Left lung (tissue), 10 donors: ENCODE data around the gene PCTP. TPM values are rescaled to one million over a fixed set of nuclear protein-coding genes. Genes with fewer than 3 reads are reported as not detected.

Experiments used
- ATAC-seq: fragments of 200-7000 bp; cut with Tn5 transposase; one replicate; pipeline ENCODE4 v1.9.1; 2020; ENCODE audit warnings: moderate library complexity
- DNase-seq, 4 donors: peaks; one replicate each; pipeline ENCODE4 v3.0.0-alpha.2; 2013 to 2020
- H3K27ac ChIP-seq, 2 donors: fragments of 200-600 bp; sonication (generic) in 1 of 2; one replicate each; pipeline versions ENCODE4 v1.5.0 to v1.8.0; 2020 to 2021
- H3K27me3 ChIP-seq, 2 donors: fragments of 200-600 bp; sonication (generic) in 1 of 2; one replicate each; pipeline versions ENCODE4 v1.5.0 to v1.8.0; 2020 to 2021
- H3K36me3 ChIP-seq, 2 donors: fragments of 200-600 bp; sonication (generic) in 1 of 2; one replicate each; pipeline versions ENCODE4 v1.5.0 to v1.8.0; 2020 to 2021
- H3K4me1 ChIP-seq, 2 donors: fragments of 200-600 bp; one replicate each; pipeline ENCODE4 v1.8.0; 2021
- H3K4me3 ChIP-seq, 2 donors: fragments of 200-600 bp; sonication (generic) in 1 of 2; one replicate each; pipeline versions ENCODE4 v1.5.0 to v1.8.0; 2020 to 2021; ENCODE audit warnings: mild to moderate bottlenecking in 1 of 2
- H3K9me3 ChIP-seq, 2 donors: fragments of 200-600 bp; sonication (generic) in 1 of 2; one replicate each; pipeline versions ENCODE4 v1.5.0 to v1.8.0; 2020 to 2021
- CTCF ChIP-seq, 2 donors: fragments of 200-600 bp; sonication (generic) in 1 of 2; IDR thresholded peaks; one replicate each; pipeline versions ENCODE4 v1.5.0 to v1.8.0; 2021; ENCODE audit warnings: antibody characterized with exemption in 2 of 2
- intact Hi-C, 2 donors: fragments of 100-400 bp; cut with DNase I; formaldehyde crosslinking; loops; one replicate each; pipeline versions ENCODE4 v1.11.2 to v1.14.2; 2022
- polyA plus RNA-seq, 6 donors: library from polyadenylated mRNA; unstranded; fragments of 120-200 nt; gene quantifications; one replicate each; pipeline ENCODE4 v1.2.1, GENCODE V29; 2013; ENCODE audit not compliant: insufficient read length in 6 of 6
- total RNA-seq, 2 donors: library from RNA; stranded (reverse); fragmentation: NEBNext Ultra II Directional; extraction: Animal tissue kit (Norgen Biotek cat#: 25700); gene quantifications; one replicate each; pipeline ENCODE4 v1.2.1, GENCODE V29; 2021
- donor health status: DM: no; HTN: yes; CAD: no.
- donor health status: DM: no; HTN: no; CAD: no.

Gene PCTP
- total and polyA plus RNA-seq, 8 donors, result 19.0 to 24.2 (median 21.9) TPM

GRCh38 chr17:55818026-55818425, 67.2 kb downstream of the PCTP start:
- no peaks in the 10 kb centered on the region for H3K27me3 ChIP-seq
- H3K4me3 ChIP-seq, result no peak overlapping the region
- H3K36me3 ChIP-seq, result no peaks in the 10 kb centered on the region
- no peaks in the 10 kb centered on the region for H3K4me1 ChIP-seq
- intact Hi-C loops, result no loop called here
- no peak for ATAC-seq
- DNase-seq, result no peak
- no peak overlapping the region for H3K27ac ChIP-seq
- H3K9me3 ChIP-seq, result peaks cover 0 to 11% of the 10 kb centered on the region in 2 donors
- no peak for TF ChIP-seq CTCF (IDR thresholded peaks at IDR 0.05)

GRCh38 chr17:55818451-55819375, 67.9 kb downstream of the PCTP start:
- Histone ChIP-seq H3K36me3 (no peaks in the 10 kb centered on the region), H3K27ac (no peak overlapping the region), H3K9me3 (peaks cover 0 to 11% of the 10 kb centered on the region in 2 donors), H3K4me3 (no peak overlapping the region), H3K27me3 (no peaks in the 10 kb centered on the region), H3K4me1 (no peaks in the 10 kb centered on the region)
- DNase-seq (no peak), ATAC-seq (no peak)
- intact Hi-C loops, result no loop called here
- no peak for TF ChIP-seq CTCF (IDR thresholded peaks at IDR 0.05)

- H3K27me3 ChIP-seq, result no peaks in the 10 kb centered on the region
- ATAC-seq (no peak), DNase-seq (no peak)
- no peak for TF ChIP-seq CTCF (IDR thresholded peaks at IDR 0.05)
- intact Hi-C loops, result no loop called here
- no peak overlapping the region for H3K27ac ChIP-seq
- peaks cover 0 to 11% of the 10 kb centered on the region in 2 donors for H3K9me3 ChIP-seq
- H3K36me3 ChIP-seq, result no peaks in the 10 kb centered on the region
- H3K4me1 ChIP-seq, result no peaks in the 10 kb centered on the region
- no peak overlapping the region for H3K4me3 ChIP-seq
These were observed 69.8 kb downstream of the PCTP start for GRCh38 chr17:55820675-55821074.

- ATAC-seq (no peak), DNase-seq (no peak)
- intact Hi-C loops, result no loop called here
- peaks cover 0 to 11% of the 10 kb centered on the region in 2 donors for H3K9me3 ChIP-seq
- H3K27me3 ChIP-seq, result no peaks in the 10 kb centered on the region
- no peaks in the 10 kb centered on the region for H3K4me1 ChIP-seq
- H3K36me3 ChIP-seq, result no peaks in the 10 kb centered on the region
- TF ChIP-seq CTCF (IDR thresholded peaks at IDR 0.05), result no peak
- H3K4me3 ChIP-seq, result no peak overlapping the region
- H3K27ac ChIP-seq, result no peak overlapping the region
These were observed 71.2 kb downstream of the PCTP start for GRCh38 chr17:55822028-55822427.

- no peak overlapping the region for H3K4me3 ChIP-seq
- no peak for TF ChIP-seq CTCF (IDR thresholded peaks at IDR 0.05)
- no peaks in the 10 kb centered on the region for H3K36me3 ChIP-seq
- H3K4me1 ChIP-seq, result no peaks in the 10 kb centered on the region
- H3K27me3 ChIP-seq, result no peaks in the 10 kb centered on the region
- no peak overlapping the region for H3K27ac ChIP-seq
- DNase-seq, result no peak
- intact Hi-C loops, result no loop called here
- ATAC-seq, result no peak
- H3K9me3 ChIP-seq, result peaks cover 0 to 10% of the 10 kb centered on the region in 2 donors
These were observed 74.4 kb downstream of the PCTP start for GRCh38 chr17:55825213-55825612.

Other genes with a start within 250 kb of the PCTP start
- not detected for gene SMIM36, start 239.6 kb upstream of the PCTP start, total RNA-seq
- gene SMIM36, start 239.6 kb upstream of the PCTP start, polyA plus RNA-seq, result under 1 TPM; 0.11 to 0.28 (median 0.26) TPM
- gene TMEM100, start 28.2 kb upstream of the PCTP start, total RNA-seq, result 100 to 1,000 TPM in 1 of 2 donors, 10 to 100 TPM in 1; 63.1 to 164 TPM
- 10 to 100 TPM; 18.6 to 44.7 (median 29.8) TPM for gene TMEM100, start 28.2 kb upstream of the PCTP start, polyA plus RNA-seq